ENCODE data around the gene PARM1.

PARM1 gene

DNA sequence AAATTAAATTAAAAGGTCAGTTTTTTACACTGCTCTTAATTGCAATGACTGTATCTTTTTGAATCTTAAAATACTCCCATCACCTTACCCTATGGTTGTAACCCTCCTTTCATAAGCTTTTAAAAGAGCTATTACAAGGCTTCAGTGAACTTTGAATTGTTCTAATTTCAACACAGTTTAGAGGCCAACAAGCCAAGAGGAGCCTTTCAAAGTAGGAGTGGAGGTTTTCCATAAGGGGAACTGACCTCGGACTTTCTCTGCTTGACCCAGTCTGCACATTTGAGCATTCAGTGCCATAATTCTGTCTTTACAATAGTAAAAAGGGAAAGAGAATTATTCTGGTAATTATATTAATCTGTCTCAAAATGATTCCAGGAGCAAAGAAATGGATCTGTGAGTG, 98.9 kb downstream of the PARM1 start:
- DNase-seq (ENCODE audit: low read depth): no peak

DNA sequence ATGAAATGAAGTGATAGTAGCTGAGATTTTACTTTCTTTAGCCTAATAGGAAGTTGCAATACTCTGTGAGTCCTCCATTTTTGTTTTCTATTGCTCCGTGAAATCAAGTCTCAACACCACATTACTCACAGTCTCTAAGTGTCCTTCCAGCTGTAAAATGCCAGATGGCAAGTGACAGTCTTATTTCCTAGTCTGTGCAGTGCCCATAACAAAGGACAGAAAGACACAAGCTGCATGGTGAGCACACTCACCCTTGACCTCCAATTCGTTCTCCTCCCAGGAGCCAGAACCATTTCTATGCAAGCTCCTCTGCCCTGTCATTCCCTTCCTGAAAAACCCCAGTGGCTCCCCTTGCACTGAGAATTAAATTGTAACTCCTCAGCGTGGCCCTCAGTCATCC, 101.6 kb downstream of the PARM1 start:
- no peak for DNase-seq (ENCODE audit: low read depth)

DNA sequence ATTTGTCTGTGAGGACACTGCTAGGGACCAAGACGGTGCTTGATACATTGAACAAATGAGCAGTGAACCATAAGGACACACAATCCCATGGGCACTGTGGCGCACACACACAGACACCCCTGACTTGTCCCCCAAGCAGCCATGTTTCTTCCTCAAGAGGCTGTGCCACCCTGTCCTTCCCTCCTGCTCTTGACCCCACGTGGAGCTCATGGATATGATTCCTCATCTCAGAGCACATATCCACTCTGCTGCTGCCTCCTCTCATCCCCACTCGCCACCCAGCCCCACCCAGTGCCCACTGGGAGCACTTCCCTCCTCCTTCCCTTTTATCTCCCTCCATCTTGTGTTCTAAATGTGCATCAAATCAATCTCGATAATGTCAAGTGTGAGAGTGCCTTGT, 102.4 kb downstream of the PARM1 start:
- no peak for DNase-seq (ENCODE audit: low read depth)

DNA sequence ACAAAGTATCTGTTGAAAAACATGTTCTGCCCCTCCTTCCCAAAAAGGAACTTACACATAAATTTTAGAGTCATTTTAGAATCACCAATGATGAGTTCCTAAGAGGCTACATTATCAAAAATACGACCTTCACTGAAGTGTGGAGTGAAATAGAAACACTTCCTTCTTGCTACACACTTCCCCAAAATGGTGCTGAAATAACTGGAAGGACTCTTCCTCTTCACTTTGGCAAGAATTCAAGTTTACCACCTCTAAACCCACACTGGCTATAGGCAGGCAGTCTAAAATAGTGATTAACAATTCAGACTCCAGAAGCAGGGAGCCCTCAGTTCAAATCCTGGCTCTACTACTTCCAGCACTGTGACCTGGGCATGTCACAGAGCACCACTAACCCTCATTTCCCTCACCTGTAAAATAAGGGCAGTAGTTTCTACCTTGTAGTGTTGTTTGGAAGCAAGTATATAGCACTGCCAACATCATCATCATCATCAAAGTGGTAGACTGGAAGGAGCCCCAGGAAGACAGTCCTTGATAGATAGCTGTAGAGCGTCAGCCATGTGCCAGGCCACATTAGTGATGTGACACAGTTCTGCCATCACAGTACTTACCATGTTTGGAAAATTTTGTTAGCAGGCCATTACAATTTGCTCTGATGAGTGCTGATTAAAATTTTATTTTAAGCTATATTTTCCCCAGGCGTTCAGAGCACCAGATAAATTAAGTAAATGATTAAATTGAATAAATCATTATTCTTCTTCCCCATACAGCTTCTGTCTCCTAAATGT, 103.3 kb downstream of the PARM1 start:
- DNase-seq (ENCODE audit: low read depth): no peak

DNA sequence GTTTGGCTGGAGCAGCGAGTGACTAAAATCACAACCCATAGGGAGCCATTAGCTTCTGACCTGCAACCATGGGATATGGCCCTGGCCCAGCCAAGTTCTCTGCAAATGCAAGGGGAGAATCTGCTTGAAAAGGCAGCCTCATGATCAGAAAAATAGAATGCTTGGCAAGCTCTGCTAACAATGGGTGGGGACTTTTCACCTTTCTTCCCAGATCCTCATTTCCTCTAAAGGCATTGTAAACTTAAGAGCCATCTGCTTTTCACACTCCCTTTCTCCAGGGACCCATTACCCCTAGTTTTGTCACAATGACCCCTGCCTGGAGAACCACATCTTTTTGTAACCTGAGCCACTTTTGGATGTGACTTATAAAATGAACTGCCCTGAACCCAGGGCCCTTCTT, 104.3 kb downstream of the PARM1 start:
- DNase-seq (ENCODE audit: low read depth): no peak

DNA sequence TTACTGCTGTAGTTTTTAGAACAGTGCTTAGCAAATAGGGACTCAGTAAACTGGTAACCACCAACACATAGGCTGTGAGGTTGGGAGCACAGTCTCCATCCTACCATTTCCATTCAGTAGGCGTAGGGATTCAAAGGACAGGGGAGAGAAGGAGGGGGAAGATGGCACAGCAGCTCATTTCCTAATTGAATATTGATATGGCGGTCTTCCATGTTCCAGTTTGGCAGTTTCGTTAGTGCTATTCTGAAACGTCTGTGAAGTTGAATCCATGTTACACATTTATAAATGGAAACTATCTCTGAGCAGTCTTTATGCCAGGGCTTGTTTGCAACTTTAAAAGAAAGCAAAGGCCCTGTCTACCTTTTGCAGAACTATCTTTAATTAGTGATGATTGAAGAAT, 105.5 kb downstream of the PARM1 start:
- DNase-seq (ENCODE audit: low read depth): no peak

DNA sequence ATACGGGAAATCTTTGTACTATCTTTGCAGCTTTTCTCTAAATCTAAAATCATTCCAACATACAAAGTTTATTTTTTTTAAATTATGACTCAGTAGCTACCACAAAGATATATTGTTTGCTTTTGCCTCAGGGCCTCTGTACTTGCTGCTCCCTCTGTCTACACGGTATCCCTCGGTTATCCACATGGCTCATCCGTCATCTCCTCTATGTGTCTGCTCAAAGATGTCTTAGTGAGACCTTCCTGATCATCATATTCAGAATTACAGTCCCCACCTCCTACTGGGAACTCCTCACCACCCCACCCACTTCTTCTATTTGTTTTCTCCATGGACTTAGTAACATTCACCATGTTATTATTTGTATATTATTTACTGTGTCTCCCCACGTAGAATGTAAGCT, 107.8 kb downstream of the PARM1 start:
- peak; percentile 25 for DNase-seq (ENCODE audit: low read depth)

DNA sequence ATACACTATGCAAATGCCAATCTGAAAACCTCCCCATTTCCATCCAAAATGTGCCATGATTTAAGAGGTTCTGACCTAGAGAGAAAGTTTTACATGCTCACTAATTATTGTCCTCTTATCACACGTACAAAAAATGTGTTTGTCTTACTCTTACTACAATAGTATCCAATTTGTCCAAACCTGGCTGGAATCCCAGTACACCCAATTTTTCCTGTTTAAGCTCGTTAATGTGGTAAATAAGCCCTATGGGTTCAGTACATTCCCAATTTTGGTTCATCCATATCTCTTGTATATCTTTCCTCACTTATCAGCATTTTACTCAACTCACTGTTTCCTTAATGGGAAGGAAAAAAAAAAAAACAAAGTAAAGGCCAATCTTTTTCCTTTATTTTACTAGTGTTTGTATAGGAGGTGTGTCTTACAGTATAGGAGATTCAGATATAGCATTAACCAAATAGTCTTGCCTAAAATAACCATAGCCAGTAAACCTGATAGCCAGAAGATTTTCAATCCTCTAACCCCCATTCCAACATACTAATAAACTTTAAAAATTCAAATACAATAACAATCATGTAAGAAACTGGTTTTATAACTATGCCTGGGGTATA, 109.8 kb downstream of the PARM1 start:
- DNase-seq (ENCODE audit: low read depth): no peak

DNA sequence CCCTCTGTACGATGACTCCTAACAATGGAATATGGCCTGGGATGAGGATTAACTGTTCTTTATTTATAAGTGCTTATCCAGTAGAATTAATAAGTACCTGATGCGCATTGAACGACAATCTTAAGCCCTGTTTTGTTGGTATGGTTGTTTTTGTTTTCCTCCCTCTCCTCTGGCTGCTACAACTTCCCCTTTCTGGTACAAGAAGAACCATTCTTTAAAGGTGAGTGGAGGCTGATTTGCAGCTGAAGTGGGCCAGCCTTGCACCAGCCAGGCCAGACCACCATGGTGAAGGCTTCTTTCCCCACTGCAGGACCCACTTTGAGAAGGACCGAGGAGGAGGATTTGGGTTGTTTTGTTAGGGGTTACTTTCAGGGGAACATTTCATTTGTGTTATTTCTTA, 113.3 kb downstream of the PARM1 start:
- no peak for DNase-seq (ENCODE audit: low read depth)

DNA sequence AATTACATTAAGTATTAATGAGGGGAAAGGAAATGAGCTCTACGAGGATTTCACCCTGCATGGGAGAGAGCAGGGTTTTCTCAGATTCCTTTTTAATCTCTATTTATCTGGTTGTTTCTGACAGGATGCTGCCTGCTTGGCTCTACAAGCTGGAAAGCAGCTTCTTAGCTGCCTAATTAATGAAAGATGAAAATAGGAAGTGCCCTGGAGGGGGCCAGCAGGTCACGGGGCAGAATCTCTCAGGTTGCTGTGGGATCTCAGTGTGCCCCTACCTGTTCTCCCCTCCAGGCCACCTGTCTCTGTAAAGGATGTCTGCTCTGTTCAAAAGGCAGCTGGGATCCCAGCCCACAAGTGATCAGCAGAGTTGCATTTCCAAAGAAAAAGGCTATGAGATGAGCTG, 113.7 kb downstream of the PARM1 start:
- DNase-seq (ENCODE audit: low read depth): no peak

DNA sequence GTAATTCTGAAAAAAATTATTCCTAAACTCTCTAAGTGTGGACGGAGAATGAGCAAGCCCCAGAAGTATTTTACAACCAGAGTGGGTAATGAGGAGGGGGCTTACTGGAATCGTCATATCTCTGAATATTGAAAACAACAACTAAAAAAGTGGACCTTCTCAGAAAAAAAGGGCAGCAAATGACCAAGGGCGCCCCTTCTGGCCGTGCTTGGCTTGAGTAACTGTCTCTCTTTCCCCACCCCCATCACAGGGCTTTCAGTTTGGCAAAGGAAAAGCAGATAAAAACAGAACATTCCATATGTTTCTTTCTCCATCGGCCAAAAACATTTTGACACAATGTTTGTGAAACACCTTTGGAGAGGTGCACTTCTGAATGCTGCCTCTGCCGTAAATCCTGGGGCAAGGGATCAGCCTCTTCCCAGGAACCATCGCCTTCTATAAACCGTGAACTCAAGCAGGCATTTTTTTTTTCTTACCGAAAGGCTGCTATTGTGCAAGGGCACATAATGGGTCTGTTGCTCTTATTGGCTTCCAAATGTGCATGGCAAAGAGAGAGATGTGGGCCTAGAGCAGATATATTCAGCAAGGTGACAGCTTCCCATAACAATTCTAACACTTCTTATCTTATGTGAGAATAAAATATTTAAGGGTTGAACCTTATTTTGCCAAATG, 115.4 kb downstream of the PARM1 start:
- peak; percentile 6 for DNase-seq (ENCODE audit: low read depth)

DNA sequence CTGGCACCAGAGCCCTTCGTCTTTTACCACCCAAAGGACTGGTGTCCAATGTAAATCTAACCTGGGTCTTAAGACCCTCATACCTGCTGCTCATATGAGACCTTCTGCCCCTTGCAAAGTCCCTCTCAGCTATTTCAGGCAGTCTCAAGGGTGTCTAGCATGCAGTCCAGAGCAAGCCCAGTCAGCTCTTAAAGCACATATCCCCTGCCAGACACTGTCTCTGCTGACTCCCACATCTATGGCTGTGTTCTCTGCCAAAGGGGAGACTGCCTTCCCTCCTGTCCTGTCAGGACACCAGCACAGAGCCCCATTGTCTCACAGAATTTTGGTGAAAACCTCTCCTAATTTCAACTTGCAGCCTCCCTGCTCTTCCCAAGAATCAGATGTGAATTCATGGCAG, 118.5 kb downstream of the PARM1 start:
- DNase-seq (ENCODE audit: low read depth): no peak

DNA sequence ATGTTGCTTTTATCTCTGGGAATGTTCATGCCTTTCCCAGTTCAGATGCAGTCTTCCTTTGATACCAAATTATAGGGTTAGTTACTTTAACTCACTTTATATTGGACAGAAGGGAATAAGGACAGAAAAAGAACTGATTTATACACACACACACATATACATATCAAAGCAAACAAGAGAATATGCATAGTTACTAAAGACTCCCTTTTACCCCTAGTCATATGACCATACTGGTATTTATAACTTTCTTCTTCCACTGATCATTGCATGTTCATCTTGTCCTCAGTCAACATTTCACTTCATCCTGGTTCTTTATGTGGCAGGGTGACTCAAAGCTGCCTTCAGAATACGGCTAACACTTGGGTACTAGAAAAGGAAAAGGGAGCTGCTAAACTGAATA, 120.4 kb downstream of the PARM1 start:
- no peak for DNase-seq (ENCODE audit: low read depth)

DNA sequence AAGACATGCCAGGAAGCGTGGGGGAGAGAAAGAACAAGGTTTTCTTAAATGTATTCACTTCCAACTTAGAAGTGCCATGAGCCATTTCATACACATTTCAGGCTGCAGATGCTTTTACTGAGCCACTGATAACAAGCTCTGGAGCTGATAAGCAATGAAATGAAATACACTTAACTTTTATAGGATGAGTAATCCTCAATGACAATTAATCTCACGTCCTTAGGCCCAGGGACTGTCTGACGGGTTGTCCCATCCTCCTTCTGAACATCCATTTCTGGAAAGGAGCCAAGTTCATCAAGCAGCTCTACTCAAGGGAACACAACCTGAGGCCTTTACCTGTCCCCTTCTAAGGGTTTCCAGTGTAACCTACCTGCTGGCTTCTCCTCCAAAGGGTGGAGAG, 121.2 kb downstream of the PARM1 start:
- DNase-seq (ENCODE audit: low read depth): no peak

DNA sequence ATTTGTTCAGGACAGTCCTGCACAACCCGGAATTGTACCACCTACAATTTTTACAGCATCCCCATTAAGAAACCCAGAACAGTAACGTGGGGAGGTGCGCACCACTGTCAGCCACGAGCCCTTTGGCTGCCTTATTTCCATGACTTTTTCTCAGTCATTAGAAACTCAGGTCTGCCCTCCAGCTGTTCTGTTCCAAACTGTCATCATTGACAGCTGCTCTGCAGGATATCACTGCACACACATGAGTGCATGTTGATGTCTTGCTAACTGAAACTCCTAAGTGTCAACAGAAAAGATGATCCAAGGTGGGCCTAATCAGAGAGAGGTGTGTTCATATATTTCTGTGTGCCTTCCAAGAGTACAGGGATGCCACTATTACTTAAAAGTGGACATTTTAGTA, 123.4 kb downstream of the PARM1 start:
- no peak for DNase-seq (ENCODE audit: low read depth)

DNA sequence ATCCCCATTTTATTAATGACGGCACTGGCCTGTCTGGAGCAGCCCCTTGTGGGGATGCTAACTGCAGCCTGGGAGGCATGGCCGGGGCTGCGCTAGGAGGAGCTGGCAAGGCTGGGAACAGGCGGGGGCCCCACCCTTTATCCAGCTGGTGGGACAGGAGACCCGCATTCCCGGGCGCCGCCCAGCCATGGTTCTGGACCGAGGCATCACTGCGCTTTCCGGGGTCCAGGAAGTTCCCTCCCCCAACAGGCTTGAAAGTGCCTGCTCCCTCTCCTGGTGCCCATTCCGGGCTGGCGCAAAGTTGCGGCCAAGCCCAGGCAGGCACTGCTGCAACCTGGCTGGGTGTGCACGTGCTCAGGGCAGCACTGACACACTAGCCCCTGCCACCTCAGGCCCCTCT, 124.5 kb downstream of the PARM1 start:
- no peak for DNase-seq (ENCODE audit: low read depth)

DNA sequence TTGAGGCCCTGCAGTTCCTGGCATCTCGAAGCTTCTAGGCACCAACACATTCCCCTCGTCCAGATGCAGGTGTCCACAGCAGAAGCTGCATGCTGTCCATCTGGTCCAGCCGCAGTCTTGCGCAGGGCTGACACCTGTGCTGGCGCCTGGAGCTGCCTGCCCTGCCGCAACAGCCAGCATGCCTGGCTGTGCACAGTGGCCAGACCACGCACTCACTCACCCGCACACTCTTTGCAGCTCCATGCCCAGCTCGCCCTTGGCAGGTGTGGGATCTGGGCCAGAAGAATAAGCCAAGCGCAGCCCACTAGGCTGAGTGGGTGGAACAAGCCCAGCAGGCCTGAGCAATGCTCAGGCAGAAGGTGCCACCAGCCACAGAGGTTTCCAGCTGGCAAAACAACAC, 125.6 kb downstream of the PARM1 start:
- DNase-seq (ENCODE audit: low read depth): no peak

DNA sequence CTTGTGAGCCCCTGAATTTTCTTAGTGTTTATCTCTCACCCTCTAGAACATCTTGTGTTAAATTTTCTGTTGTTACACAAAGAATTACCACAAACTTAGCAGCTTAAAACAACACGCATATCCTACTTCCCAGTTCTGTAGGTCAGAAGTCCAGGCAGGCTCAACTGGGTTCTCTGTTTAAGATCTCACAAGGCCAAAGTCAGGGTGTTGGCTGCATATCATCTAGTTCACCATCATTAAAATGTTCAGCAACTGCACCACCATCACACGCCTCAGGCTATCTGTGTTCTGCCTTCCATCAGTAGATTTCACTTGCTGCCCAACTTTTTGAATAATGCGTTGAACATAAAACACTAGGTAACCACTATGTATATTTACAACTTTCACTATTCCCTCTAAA, 130.5 kb downstream of the PARM1 start:
- no peak for DNase-seq (ENCODE audit: low read depth)

DNA sequence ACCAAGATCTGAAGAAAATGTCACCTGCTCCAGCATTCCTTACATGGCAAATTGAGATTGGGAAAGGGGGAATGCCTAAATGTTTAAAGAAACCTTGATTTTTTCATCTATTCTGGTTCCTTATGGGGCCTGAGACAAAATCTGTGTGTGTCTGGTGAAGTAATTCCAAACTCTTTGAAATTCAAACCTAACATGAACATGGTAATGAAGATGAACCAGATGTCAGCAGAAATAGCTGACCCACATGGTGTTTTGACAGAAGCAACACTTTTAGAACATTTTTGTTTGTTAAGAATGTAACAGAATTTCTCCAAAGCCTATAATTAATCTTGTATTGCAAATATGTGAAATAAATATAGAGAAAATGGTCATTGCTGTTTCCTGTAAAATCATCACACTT, 133.0 kb downstream of the PARM1 start:
- DNase-seq (ENCODE audit: low read depth): no peak

DNA sequence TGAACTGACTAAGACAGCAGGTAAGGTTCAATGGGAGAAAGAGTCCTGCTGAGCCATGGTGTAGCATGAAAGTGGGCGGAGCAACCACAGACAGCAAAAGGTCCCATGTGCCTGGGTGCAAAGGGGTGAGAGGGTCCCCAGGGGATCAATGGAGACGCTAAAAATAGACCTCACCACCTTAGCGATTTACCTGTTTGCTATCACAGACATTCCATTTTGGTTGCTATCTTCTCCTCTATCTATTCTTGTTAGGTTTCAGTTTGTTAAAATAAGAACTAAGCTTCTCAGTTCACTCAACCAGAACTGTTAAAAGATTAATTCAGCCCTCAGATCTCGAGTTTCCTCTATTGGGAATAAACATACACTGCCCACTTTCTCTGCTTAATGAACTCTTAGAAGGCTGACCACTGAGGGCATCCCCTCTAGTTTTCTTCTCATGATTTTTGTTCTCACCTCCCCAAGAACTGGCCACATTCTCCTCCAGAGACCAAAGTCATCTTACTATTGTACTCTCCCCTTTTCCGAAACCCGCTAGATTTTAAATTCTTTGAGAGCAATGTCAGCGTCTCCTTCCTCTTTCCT, 136.7 kb downstream of the PARM1 start:
- DNase-seq (ENCODE audit: low read depth): no peak

DNA sequence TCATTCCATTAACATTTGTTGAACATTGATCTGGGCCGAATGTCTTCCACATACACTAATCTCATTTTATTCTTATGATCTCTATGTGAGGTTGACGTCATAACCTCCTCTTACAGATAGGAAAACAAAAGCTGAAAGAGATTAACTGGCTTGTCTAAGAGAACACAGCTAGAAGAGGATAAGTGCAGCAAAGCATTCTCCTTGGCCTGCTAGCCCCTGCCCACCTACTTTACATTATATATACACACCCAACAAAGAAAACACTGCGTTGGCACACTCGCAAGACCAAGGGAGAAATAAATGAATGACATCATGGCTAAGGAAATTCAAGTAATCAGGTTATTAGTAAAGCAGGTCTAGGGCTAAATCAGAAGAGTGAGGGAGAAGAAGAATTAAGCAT, 138.4 kb downstream of the PARM1 start:
- DNase-seq (ENCODE audit: low read depth): no peak

DNA sequence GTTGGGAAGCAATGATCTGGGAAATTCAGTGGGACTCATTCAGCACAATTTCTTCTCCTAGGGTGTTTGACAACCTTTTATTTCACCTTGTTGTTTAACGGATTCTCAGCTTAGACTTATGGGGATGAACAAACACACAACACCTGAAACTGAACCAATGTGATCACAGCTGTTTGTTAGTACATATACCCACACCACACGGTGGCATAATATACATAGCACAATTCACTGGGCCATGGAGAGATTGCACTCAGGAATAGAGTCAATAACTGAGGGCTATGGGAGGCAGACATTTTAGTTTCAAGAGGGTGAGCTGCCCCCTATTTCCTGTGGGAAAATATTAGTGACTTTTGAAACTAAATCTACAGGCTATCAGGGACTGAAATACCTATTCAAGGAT, 148.0 kb downstream of the PARM1 start:
- no peak for DNase-seq (ENCODE audit: low read depth)

DNA sequence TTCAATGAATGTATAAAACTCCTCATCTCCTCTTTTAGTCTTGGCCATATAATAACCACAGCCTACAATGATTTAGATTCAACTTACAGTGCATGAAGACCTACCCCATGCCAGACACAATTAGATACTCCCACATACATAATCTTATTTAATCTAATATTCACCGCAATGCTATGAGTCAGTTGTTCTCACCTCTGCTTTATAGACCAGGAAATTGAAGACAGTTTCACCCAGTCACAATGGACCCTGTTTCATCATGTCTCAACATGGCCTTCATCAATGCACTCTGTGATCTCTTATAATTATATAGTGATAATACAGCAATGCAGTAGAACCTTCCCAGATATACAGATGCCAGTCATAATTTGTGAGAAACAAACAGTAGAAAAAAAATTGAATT, 148.6 kb downstream of the PARM1 start:
- DNase-seq (ENCODE audit: low read depth): no peak

All from ELR (cell line).